Choroid plexus epithelial cell (primary cell): ENCODE data around the gene CDK6.

ENCODE experiments used
- DNase-seq: peaks from one replicate; pipeline ENCODE4 v3.0.0-alpha.2; 2010; ENCODE audit warnings: low read depth
- H3K4me3 ChIP-seq: 2 replicates; pipeline ENCODE4 v1.5.1; 2011; ENCODE audit warnings: low read depth, mild to moderate bottlenecking, control low read depth, low read length, moderate library complexity
- TF ChIP-seq, protein P1 (sequence below): conservative IDR thresholded peaks from 2 replicates; pipeline ENCODE4 v1.5.1; 2011; ENCODE audit warnings: low read depth, mild to moderate bottlenecking, control low read depth, inconsistent platforms, low read length, moderate library complexity

Gene CDK6

DNA sequence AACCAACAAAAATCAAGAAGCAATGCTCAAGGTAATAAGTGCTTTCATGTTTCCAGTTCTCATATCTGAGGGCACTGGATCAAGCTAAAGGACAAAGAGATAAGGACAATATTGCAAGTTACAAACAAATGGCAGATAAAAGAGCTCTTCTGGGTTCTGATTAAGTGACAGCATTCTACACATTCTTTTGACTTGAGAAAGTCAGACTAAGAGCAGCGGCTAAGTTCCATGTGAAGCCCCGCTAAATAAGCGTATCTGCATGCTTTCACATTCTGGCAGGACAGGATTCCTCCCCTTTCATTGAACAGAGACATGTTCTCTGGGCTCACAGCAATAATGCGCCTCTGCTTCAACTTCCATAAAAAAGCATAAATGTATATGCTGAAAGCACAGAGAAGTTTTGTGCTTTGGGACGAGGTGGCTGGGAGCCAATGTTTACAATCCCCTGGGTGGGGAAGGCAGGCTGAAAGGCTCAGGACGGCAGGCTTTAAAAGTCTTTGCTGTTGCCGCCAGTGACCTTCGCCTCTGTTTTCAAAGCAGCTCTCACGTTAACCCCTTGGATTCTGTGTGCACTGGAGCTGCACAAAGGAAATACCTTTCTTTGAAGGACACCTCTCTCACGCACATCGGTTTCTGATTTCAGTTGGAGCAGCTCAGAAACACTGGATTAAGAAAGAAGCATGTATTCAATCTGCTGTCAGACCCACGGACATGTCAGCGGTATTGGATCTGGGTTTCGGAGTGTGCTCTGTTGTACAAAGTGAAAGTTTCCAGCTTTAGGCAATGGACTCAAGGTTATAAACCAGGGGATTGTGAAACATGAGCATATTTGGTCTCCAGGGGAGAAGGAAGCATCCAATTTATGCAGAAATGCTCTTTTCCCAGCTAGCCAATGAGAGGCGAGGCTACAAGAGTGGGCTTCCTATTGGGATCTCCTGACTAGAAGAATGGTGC lies 140.8 kb downstream of the CDK6 start:
- peak overlapping the region; percentile 66 for H3K4me3 ChIP-seq
- peak; percentile 98 for DNase-seq
- TF ChIP-seq, protein P1, sequence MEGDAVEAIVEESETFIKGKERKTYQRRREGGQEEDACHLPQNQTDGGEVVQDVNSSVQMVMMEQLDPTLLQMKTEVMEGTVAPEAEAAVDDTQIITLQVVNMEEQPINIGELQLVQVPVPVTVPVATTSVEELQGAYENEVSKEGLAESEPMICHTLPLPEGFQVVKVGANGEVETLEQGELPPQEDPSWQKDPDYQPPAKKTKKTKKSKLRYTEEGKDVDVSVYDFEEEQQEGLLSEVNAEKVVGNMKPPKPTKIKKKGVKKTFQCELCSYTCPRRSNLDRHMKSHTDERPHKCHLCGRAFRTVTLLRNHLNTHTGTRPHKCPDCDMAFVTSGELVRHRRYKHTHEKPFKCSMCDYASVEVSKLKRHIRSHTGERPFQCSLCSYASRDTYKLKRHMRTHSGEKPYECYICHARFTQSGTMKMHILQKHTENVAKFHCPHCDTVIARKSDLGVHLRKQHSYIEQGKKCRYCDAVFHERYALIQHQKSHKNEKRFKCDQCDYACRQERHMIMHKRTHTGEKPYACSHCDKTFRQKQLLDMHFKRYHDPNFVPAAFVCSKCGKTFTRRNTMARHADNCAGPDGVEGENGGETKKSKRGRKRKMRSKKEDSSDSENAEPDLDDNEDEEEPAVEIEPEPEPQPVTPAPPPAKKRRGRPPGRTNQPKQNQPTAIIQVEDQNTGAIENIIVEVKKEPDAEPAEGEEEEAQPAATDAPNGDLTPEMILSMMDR = no peak

DNA sequence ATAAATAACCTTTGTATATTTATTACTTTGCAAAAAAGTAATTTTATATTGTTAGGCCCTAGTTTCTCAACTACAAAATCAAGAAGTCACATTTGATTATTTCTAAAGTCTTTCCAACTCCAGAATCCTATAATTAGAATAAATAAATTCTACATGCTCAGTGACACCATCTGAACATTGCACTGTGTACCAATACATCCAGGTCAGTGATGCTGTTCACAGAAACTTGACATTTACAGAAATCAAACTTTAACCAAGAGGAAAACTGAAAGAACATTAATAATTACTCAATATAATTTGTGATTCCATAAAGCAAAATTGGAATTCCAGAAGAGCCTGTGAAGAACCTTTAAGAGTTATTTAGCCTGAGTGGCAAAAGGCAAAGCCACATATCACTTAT lies 142.2 kb downstream of the CDK6 start:
- DNase-seq = no peak
- no peak overlapping the region for H3K4me3 ChIP-seq
- TF ChIP-seq, protein P1 = no peak

DNA sequence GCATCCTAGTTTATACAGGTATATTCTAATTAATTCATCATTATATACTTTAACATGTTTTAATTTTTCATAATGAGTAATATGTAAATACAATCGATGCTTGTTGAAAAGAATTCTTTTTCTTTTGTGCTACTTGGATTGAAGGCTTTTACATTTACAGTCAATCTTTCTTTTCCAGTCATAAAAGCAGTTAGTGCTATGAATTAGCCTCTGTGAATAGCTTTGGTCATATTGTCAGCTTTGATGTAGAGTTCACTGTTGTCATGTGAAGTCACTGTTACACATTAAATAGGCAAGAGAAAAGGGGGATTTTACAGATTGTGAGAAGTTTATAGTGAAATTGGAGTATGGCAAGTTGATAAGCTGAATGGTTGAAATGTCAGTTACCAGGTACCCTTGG lies 142.9 kb downstream of the CDK6 start:
- TF ChIP-seq, protein P1 = no peak
- no peak for DNase-seq
- H3K4me3 ChIP-seq = no peak overlapping the region

DNA sequence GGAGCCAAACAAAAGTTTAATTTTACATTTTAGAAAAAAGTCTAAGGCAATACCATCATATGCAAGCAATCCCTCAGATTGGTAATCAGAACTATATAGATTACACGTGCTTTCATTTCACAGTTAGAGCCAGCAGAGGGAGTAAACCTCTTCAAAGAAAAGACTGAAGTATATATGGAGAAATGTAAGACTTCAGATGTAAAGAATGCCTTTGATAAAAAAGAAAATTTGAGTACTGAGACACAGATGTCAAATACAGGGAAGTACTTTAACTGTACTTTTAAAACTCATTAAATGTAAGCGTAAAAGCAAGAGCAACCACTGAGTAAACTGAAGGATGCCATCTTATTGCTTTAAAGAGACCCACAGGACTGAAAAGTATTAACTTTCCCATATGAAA lies 144.8 kb downstream of the CDK6 start:
- TF ChIP-seq, protein P1 = peak; percentile 54
- peak; percentile 82 for DNase-seq

DNA sequence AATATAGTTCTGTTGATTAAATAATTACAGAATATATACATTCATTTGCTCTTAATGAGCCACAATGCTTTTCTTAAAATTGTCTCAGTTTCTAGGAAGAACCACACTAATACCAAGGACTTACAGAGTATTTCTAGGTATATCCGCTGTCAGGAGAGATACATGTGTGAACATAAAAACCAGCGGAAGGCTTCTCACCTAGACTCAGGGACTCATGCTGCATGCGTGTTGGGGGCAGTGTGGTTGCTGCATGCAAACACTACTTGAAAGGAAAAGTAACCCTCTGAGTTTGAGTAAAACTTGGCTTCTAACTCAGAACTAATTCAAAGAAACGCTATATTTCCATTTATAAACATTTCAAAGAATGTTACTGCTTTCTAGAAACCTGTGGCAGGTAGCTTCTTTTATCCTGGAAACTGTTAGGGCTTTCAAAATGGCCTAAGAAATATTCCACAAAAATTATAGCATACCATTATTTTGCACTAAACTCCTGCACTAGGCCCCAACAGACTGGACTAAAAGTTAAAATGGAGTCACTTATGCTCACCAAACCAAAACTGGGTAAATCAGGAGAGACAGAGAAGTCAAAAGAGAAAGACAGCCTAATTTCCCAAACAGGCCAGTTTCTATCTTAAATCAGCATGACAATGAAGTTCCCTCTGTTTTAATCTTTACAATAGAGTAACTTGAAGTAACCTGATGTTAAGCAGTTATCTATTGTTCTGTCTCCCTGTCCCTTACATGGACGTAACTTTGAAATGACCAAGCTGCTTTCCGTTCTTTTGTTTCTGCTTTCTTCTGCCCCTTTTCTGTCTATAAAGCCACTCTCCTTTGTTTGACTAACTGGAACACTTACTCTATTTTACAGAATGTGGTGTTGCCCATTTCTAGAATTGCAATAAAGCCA lies 151.0 kb downstream of the CDK6 start:
- no peak for DNase-seq

More for the DNA sequence above, 144.8 kb downstream of the CDK6 start:
- H3K4me3 ChIP-seq = no peak overlapping the region

DNA sequence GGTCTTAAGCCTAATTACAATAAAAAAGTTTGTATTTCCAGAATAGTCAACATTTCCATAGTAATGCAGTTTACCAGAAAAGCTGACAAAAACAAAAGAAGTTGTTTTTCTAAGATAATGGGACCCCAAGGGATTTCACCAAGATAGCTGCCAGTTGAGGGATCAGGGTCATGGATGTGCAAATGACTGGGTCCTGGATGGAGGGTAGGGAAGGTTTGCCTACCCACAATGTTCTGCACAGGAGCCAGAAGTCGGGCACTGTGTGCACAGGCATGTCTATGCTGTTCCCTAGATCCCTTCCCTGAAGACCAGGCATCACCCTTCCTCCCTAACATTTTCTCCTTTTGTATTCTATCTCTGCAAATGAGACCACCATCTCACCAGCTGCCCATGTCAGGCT lies 152.1 kb downstream of the CDK6 start:
- no peak for DNase-seq
- H3K4me3 ChIP-seq = no peak overlapping the region
- TF ChIP-seq, protein P1 = no peak

More for the DNA sequence above, 151.0 kb downstream of the CDK6 start:
- TF ChIP-seq, protein P1 = no peak
- no peak overlapping the region for H3K4me3 ChIP-seq
